Activated naive CD4-positive, alpha-beta T cell treated with Interleukin-2 at 50 U/mL for 16 hours (primary cell): ENCODE measurements around the gene RENBP.

Source experiments
- DNase-seq: peaks from one replicate; pipeline ENCODE4 v3.0.0-alpha.2; 2020

Gene RENBP

GRCh38 chrX:153931748-153932147, 12.7 kb downstream of the RENBP start:
- no peak for DNase-seq

- DNase-seq = no peak
These were observed 13.3 kb downstream of the RENBP start for GRCh38 chrX:153931151-153931550.

GRCh38 chrX:153930011-153930910, 14.2 kb downstream of the RENBP start:
- DNase-seq = no peak

- DNase-seq = no peak
These were observed 14.9 kb downstream of the RENBP start for GRCh38 chrX:153929576-153929975.

- no peak for DNase-seq
These were observed 15.6 kb downstream of the RENBP start for GRCh38 chrX:153928846-153929245.

GRCh38 chrX:153927922-153928760, 16.3 kb downstream of the RENBP start:
- peak; percentile 91 for DNase-seq

GRCh38 chrX:153927672-153927921, 16.8 kb downstream of the RENBP start:
- no peak for DNase-seq

- DNase-seq = peak; percentile 72
These were observed 17.4 kb downstream of the RENBP start for GRCh38 chrX:153926858-153927671.

GRCh38 chrX:153926552-153926857, 17.9 kb downstream of the RENBP start:
- DNase-seq = peak; percentile 17

GRCh38 chrX:153925739-153926551, 18.5 kb downstream of the RENBP start, which contains the start of gene ARHGAP4:
Gene ARHGAP4, minus strand, starts transcription at chrX:153926264. Its CDS starts 62 bp downstream, at chrX:153926202.
- DNase-seq = peak; percentile 49

GRCh38 chrX:153925387-153925738, 19.1 kb downstream of the RENBP start:
- no peak for DNase-seq

- DNase-seq = peak; percentile 31
These were observed 20.1 kb downstream of the RENBP start for GRCh38 chrX:153924149-153924861.

- DNase-seq = no peak
These were observed 21.2 kb downstream of the RENBP start for GRCh38 chrX:153922932-153923857.

GRCh38 chrX:153921511-153922446, 22.7 kb downstream of the RENBP start:
- no peak for DNase-seq

- no peak for DNase-seq
These were observed 23.4 kb downstream of the RENBP start for GRCh38 chrX:153921070-153921469.

- DNase-seq = no peak
These were observed 23.9 kb downstream of the RENBP start for GRCh38 chrX:153920546-153920945.

- no peak for DNase-seq
These were observed 25.2 kb downstream of the RENBP start for GRCh38 chrX:153919281-153919680.

- no peak for DNase-seq
These were observed 26.6 kb downstream of the RENBP start for GRCh38 chrX:153917869-153918268.

- no peak for DNase-seq
These were observed 30.7 kb downstream of the RENBP start for GRCh38 chrX:153913701-153914100.

- no peak for DNase-seq
These were observed 31.2 kb downstream of the RENBP start for GRCh38 chrX:153913211-153913610.
